Astrocyte (in vitro differentiated cells and primary cell): ENCODE data around the gene LINGO3.

Experiments used
- EZH2 ChIP-seq: IDR thresholded peaks from 2 replicates; pipeline ENCODE4 v1.6.1; 2012; ENCODE audit warnings: mild to moderate bottlenecking, low read length, inconsistent platforms; ENCODE audit not compliant: insufficient read depth
- TF ChIP-seq, protein P1 (sequence below): IDR thresholded peaks from 2 replicates; pipeline ENCODE4 v1.5.1; 2011; ENCODE audit warnings: low read depth, mild to moderate bottlenecking, inconsistent platforms, low read length, moderate library complexity; ENCODE audit not compliant: insufficient read depth

DNA sequence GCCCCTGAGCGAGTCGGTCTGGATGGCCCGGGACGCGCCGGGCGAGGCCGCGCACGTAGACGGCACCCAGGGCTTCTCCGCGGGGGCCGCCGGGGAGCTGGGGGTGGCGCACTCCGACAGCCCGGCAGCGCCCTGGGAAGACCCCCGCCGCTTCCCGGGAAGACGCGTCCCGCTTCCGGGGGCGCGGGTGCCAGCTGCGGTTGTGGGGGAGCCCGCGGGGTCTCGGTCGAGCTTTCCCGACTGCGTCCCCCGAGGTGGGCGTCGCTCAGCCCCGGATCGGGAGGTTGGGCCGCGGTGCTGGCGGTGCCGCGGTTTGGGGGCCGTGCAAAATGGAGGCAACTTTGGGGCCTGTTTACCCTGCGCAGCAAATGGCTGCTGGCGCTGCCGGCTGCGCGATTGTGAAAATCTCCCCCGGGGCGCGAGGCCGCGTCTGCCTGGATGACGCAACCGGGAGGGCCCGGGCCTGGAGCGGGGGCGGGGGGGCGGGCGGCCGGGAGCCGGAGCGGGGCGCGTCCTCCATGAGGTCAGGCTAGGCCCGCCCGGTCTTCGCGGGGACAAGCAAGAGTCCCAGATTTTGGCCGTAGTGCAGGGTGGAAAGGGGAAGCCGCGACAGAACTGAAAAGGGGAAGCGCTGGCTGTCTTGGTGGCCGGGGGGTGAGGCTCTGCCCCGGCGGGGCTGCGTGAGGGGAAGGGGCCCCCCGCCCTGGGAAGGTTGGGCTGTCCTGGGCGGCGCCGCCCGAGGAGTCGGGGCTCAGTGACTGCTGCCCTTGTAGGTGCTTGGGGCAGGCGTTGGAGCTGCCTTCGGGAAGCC is 37.3 kb downstream of the LINGO3 start:
- TF ChIP-seq, protein P1, sequence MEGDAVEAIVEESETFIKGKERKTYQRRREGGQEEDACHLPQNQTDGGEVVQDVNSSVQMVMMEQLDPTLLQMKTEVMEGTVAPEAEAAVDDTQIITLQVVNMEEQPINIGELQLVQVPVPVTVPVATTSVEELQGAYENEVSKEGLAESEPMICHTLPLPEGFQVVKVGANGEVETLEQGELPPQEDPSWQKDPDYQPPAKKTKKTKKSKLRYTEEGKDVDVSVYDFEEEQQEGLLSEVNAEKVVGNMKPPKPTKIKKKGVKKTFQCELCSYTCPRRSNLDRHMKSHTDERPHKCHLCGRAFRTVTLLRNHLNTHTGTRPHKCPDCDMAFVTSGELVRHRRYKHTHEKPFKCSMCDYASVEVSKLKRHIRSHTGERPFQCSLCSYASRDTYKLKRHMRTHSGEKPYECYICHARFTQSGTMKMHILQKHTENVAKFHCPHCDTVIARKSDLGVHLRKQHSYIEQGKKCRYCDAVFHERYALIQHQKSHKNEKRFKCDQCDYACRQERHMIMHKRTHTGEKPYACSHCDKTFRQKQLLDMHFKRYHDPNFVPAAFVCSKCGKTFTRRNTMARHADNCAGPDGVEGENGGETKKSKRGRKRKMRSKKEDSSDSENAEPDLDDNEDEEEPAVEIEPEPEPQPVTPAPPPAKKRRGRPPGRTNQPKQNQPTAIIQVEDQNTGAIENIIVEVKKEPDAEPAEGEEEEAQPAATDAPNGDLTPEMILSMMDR, result no peak
- no peak for TF ChIP-seq EZH2
